Activated naive CD8-positive, alpha-beta T cell treated with anti-CD3 and anti-CD28 coated beads, Interleukin-2, amount 50 U/mL, for 16 hours (primary cell): Measurements from ENCODE around the gene PTPRN2.
"Not testable (repeated sequence)": the region's sequence is repeated elsewhere in the genome, so short reads cannot be mapped to it uniquely, and the experiment has no call there.

Experiments used
- DNase-seq: peaks from one replicate; pipeline ENCODE4 v3.0.0-alpha.2; 2020; ENCODE audit warnings: low read depth, low spot score

PTPRN2 gene

GRCh38 chr7:157695609-157696008, 892.0 kb downstream of the PTPRN2 start:
- DNase-seq: not testable (repeated sequence)

DNA sequence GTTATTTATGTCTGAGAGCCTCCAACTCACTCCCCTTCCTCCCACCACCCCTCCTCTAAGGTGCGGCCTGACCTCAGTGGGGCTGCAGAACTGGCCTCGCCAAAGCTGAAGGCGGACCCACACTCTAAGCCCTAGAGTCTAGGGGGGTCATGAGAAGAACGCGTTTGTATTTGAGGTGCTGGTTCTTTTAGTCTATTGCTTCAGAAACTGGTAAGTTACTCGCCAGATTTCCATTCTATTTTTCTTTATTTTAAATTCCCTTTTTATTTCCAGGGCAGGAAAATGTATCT, 893.3 kb downstream of the PTPRN2 start:
- DNase-seq: no peak

DNA sequence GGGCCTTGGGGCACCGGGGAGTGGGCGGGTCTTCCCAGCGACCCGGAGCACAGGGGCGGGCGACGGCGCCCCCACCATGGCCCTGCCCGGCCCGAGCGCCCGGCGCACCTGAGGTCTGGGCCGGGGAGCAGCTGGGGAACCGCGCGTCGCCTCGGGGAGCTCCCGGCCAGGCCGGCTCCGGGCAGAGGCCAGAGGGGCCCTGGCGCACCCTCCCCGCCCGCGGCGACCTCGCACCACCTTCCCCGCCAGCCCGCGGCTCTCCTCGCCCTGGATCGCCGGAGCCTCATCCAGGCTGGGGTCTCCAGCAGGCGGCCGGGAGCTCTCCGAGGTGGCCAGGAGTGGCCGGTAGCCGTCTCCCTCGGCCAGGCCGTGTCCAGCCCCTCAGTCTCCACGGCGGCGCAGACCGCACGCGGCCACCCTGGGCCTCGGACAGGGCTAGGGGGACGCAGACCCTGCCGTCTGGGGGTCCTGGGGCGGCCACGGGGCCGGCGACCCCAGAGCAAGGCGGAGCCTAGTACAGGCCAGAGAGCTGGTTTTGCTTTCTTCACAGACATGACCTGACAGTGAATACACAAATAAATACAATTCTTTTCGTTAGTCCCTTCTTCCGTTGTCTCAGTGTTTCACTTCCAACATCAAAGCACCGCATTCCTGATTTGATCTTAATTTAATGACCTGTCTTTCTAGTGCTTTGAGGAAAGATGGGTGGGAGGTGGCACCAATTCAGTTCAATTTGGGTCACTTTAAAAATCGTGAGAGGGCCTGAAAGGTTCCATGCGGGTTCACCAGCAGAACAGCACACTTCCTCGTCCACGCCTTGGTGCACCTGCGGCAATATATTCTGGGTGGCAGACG, 893.9 kb downstream of the PTPRN2 start:
- DNase-seq: no peak

DNA sequence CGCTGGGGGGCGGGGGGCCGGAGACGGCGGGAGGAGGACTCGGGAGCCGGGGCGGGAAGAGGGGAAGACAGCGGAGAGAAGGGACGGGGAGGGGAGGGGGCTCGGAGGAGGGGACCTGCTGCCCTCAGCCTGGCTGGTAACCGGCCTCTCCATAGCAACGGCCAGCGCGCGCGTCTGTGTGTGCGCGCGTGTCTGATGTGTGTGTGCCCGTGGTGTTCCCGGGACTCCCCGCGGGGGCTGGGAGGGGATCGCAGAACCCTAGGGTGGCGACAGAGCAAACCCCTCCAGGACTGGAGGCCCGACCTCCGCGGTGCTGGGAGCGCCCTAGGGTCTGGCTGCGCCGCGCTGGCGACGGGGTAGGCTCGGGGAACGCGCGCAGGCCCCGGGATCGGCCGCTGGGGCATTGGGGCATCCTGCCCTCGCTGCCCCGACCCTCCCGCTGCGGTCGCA, 894.5 kb downstream of the PTPRN2 start:
- DNase-seq: no peak

GRCh38 chr7:157692460-157693011, 895.1 kb downstream of the PTPRN2 start:
- no peak for DNase-seq

DNA sequence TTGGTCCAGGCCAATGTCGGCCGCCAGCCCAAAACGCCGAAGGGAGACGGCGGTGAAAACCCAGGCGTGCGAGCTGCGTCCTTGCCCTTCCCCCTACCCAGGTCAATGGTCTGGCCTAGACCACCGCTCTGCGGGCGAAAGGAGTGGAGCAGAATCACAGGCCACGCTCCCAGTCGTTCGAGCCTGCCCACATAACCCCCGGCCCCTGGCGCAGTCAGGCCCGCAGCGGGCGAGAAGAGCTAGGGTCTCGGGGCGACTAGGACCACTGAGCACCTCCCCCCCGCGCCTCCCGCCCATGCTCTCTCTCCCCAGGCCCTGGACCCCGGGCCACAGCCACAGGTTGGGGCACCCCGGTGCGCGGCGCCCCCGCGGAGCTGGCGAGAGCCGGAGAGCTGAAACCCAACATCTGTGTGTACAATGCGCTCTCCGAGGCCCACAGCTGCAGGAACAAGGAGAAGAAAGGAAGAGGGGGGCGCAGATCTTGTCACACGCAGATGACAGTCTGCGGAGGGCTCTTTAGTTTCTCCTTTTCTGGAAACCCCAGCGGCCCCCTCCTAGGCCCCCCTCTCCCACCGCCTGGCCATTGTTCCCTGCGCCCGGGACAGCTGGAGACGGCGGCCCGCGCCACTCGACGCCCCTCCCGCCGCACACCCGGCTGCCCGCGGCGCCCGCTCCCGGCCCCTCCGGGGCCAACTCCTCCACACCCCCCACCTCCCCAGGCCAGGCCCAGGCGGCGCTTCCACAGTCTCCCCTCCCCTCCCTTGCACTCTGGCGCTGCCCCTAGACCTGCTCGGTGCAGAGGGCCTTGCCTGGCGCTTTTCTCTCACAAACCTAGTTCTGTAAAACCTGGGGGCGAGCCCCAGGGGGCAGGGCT, 895.8 kb downstream of the PTPRN2 start:
- DNase-seq: no peak

DNA sequence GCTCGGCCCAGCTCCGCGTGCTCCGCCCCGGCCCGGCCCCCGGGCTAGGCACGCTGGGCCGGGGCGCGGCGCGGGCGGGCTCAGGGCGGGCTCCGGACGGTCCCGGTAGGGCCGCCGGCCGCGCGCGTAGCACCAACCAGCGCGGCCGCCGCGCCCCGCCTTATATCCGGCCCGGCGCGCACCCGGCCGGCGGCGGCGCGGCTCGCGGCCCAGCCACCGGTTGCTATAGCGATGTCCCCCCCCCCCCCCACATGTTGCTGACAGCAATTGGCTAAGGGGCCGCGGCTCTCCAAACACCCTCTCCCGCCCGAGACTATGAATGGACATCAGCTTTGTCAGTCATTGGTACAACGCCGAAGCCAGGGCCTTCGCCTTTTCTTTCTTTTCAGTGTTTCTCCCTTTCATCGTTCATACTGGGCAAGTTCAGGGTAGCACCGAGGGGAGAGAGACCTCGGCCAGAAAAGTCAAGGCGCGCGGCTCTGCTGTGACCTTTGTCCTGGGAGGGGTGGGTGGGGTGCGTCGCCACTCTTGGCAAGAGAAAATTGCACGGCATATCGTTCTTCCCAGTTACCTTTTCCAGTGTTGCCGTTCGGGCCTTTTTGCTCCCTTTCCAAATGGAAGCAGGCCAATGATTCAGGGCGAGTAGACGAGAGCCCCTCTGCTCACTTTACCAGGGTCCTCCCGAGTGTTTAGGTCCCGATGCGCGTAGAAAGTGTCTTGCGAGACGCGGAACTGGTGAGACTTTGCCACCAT, 896.6 kb downstream of the PTPRN2 start:
- no peak for DNase-seq

- no peak for DNase-seq
Observed at GRCh38 chr7:157690058-157690832, 897.4 kb downstream of the PTPRN2 start.

DNA sequence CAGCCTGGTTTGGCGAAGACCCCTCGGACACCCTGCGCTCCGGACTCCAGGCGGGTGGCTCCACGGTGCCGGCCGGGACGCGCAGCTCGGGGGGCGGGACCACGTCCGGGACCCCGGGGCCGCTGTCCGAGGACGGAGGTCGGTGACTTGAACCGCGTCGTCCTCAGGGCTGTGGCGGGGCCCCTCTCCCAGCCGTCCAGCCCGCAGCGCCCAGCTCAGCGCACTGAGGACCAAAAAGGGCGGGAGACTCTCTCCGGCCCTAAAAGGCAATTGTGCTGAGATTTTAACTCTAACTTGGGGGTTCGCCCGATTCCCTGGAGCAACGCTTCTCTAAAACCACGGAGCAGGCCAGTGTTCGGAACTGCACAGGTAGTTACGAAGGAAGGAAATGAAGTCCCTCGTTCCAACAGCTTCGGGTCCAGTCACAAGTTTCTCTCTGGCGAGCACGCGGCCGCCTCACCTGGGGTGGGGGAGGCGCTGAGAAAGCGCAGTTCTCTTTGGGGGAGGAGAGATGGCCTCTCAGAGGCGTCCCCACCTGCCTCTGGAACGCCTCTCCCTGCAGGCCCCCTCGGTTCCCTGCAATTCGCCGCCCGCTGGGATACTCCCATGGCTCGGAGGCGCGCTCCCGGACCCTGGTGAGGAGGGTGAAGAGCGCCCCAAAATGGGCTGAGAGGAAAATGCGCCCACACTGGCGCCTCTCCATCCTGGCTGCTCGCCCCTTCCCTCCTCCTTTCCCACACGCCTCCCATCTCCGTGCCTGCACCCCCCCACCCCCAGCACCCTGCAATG, 898.2 kb downstream of the PTPRN2 start:
- DNase-seq: no peak

GRCh38 chr7:157688533-157689268, 898.9 kb downstream of the PTPRN2 start:
- DNase-seq: no peak

GRCh38 chr7:157687845-157688532, 899.6 kb downstream of the PTPRN2 start:
- DNase-seq: no peak

DNA sequence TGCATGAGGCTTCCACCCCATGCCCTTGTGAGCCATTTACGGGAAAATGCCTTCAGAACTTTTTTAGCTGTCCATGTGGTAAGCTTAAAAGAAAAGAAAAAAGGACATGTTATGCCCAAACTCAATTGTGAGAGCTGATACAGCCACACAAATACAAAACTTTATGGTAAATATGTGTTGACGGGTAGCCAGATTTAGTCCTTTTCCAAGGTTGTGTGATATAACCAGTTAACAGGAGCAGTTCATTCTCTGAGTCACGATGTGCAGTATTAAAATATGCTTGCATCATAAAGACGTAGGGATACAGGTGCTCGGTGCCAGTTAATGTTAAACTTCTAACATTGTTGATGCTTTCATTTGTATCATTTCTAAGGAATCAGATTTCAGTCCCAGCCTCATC, 900.5 kb downstream of the PTPRN2 start:
- no peak for DNase-seq

GRCh38 chr7:157686285-157686894, 901.2 kb downstream of the PTPRN2 start:
- DNase-seq: no peak

GRCh38 chr7:157685430-157686284, 902.0 kb downstream of the PTPRN2 start:
- DNase-seq: no peak

- DNase-seq: no peak
Observed at GRCh38 chr7:157684909-157685429, 902.7 kb downstream of the PTPRN2 start.

DNA sequence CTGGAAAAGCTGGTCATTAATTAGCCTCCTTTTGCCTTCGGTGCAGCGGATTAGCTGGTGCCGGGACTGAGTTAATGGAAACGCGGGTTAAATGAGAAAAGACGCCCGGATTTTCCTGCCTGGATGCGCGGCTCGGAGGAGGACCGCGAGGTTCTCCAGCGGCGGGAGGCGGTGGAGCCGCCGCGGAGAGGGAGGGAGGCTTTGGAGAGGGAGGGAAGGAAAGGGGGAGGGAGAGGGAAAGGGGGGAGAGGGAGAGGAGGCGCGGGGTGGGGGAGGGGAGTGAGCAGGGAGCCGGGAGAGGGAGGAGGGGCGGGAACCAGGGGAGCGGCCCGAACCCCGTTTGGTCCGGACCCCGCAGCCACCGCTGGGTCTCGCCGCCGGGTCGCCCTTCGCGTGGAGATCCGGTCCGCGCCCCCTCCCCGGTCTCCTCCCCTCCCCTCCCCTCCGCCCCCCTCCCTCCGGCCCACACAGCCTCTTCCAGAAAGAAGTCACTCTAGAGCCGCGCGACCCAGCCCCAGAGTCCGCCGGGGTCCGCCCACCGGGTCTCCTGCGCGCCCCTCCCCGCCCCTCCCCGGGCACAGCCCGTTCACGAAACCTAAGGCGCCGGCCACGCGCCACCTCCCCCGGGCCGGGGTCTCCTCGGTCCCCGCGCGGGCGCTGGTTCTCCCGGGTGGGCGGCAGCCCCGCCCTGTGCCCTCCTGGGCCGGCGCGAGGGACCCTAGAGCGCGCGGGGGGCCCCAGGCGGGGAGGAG, 903.3 kb downstream of the PTPRN2 start:
- DNase-seq: no peak
